PC-9 (cell line): Measurements from ENCODE around the gene RBM43. TPM values are rescaled to one million over a fixed set of nuclear protein-coding genes. Genes with fewer than 3 reads are reported as not detected.

Experiments
- BruUV-seq: library from RNA; stranded (reverse); fragments of 400-500 nt; replicated peaks from 2 replicates; lab custom pipeline; 2021; lab: Mats Ljungman, UMichigan
- CTCF ChIA-PET: fragments of 300-600 bp; sonication (Branson Sonifier 250); formaldehyde crosslinking; loops from one replicate; lab custom pipeline; 2022; ENCODE audit warnings: antibody characterized with exemption; lab: Charles Lee
- POLR2A ChIA-PET: fragments of 300-600 bp; sonication (Branson Sonifier 250); formaldehyde crosslinking; loops from one replicate; lab custom pipeline; 2022; ENCODE audit warnings: antibody characterized with exemption; ENCODE audit not compliant: unreplicated experiment; lab: Charles Lee
- DNase-seq, 2 experiments: peaks; one replicate each; pipeline versions ENCODE4 v3.0.0 to v3.0.0-alpha.2; 2015 to 2022; ENCODE audit warnings: mixed read lengths in 1 of 2
- H2AFZ ChIP-seq: fragments of 200-600 bp; sonication (generic); 2 replicates; pipeline ENCODE4 v1.8.1; 2017; ENCODE audit warnings: antibody characterized with exemption
- H3F3A ChIP-seq: fragments of 200-600 bp; sonication (generic); 2 replicates; pipeline ENCODE4 v1.8.1; 2017; ENCODE audit warnings: antibody characterized with exemption, mild to moderate bottlenecking, low read depth; ENCODE audit not compliant: insufficient read depth
- H3K27ac ChIP-seq: fragments of 200-600 bp; sonication (generic); 2 replicates; pipeline ENCODE4 v1.6.1; 2016; ENCODE audit warnings: mixed run types
- H3K27me3 ChIP-seq: fragments of 200-600 bp; sonication (generic); 2 replicates; pipeline ENCODE4 v1.6.1; 2016; ENCODE audit warnings: low read depth, mixed run types; ENCODE audit not compliant: insufficient read depth
- H3K36me3 ChIP-seq: fragments of 200-600 bp; sonication (generic); 2 replicates; pipeline ENCODE4 v1.6.1; 2016; ENCODE audit warnings: low read depth, mixed run types
- H3K4me1 ChIP-seq: fragments of 200-600 bp; sonication (generic); replicated peaks from 2 replicates; pipeline ENCODE4 v1.6.1; 2016; ENCODE audit warnings: mixed run types; ENCODE audit not compliant: insufficient read depth
- H3K4me2 ChIP-seq: fragments of 200-600 bp; sonication (generic); 2 replicates; pipeline ENCODE4 v1.6.1; 2017; ENCODE audit warnings: mixed run types
- H3K4me3 ChIP-seq: fragments of 200-600 bp; sonication (generic); 2 replicates; pipeline ENCODE4 v1.6.1; 2016; ENCODE audit warnings: mixed run types
- H3K79me2 ChIP-seq: fragments of 200-600 bp; sonication (generic); 2 replicates; pipeline ENCODE4 v1.6.1; 2017; ENCODE audit warnings: low read depth, mixed run types
- H3K9me2 ChIP-seq: fragments of 200-600 bp; sonication (generic); 2 replicates; pipeline ENCODE4 v1.8.1; 2017; ENCODE audit warnings: mild to moderate bottlenecking; ENCODE audit not compliant: insufficient read depth
- H3K9me3 ChIP-seq: fragments of 200-600 bp; sonication (generic); 2 replicates; pipeline ENCODE4 v1.8.1; 2016; ENCODE audit warnings: low read depth; ENCODE audit not compliant: insufficient read depth
- H4K20me1 ChIP-seq: fragments of 200-600 bp; sonication (generic); 2 replicates; pipeline ENCODE4 v1.8.1; 2017; ENCODE audit not compliant: insufficient read depth
- CTCF ChIP-seq: fragments of 200-600 bp; sonication (generic); conservative IDR thresholded peaks from 2 replicates; pipeline ENCODE4 v1.6.1; 2017; ENCODE audit warnings: mixed run types, antibody characterized with exemption, mild to moderate bottlenecking, moderate library complexity
- EZH2 ChIP-seq: fragments of 200-600 bp; sonication (generic); IDR thresholded peaks from 2 replicates; pipeline ENCODE4 v1.8.0; 2017; ENCODE audit warnings: antibody characterized with exemption, low read depth
- intact Hi-C: fragments of 100-400 bp; cut with micrococcal nuclease; formaldehyde crosslinking; loops from one replicate; pipeline ENCODE4 v1.10.0; 2022; ENCODE audit not compliant: unreplicated experiment
- total RNA-seq: library from RNA; stranded (reverse); gene quantifications from 2 replicates; pipeline ENCODE4 v1.2.3, GENCODE V29; 2021

The RBM43 gene
- total RNA-seq, 1 experiment from 2014 or later: 5.3 TPM

- Histone ChIP-seq H2AFZ (no peak overlapping the region), H3K9me2 (no peaks in the 10 kb centered on the region), H3K27ac (no peak overlapping the region), H3K4me2 (no peak overlapping the region), H3K27me3 (no peaks in the 10 kb centered on the region), H4K20me1 (no peaks in the 10 kb centered on the region), H3K4me1 (no peaks in the 10 kb centered on the region), H3F3A (no peaks in the 10 kb centered on the region), H3K79me2 (no peaks in the 10 kb centered on the region), H3K36me3 (no peaks in the 10 kb centered on the region), H3K4me3 (no peak overlapping the region), H3K9me3 (no peaks in the 10 kb centered on the region)
- intact Hi-C loops: no loop called here
- CTCF ChIA-PET: no interaction called here
- TF ChIP-seq CTCF (no peak), EZH2 (no peak)
- POLR2A ChIA-PET: no interaction called here
- no peak for DNase-seq
- BruUV-seq: no TSS peak
Observed at GRCh38 chr2:151247432-151247831, 14.2 kb downstream of the RBM43 start.

DNA sequence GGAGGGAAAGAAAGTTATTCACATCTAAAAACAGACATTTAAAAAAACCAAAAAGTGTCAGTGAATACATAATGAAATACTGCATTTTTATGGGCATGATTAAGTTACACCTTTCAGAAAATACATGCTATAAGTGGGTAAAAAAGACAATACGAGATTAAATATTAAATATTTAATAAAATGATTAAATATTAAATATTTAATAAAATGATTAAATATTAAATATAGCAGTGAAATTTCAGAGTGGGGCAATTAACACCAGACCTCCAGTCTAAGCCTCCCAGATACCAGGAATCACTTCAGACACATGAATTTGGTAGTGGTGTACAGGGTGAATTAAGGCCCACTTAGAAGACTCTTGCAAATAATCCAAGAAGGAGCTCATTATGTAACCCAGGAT lies 15.5 kb downstream of the RBM43 start:
- Histone ChIP-seq H3K9me3 (no peaks in the 10 kb centered on the region), H3K36me3 (no peaks in the 10 kb centered on the region), H3K9me2 (no peaks in the 10 kb centered on the region), H3K4me1 (no peaks in the 10 kb centered on the region), H4K20me1 (no peaks in the 10 kb centered on the region), H3K4me3 (no peak overlapping the region), H3K27me3 (no peaks in the 10 kb centered on the region), H2AFZ (no peak overlapping the region), H3K79me2 (no peaks in the 10 kb centered on the region), H3K27ac (no peak overlapping the region), H3K4me2 (no peak overlapping the region), H3F3A (no peaks in the 10 kb centered on the region)
- no TSS peak for BruUV-seq
- intact Hi-C loops: no loop called here
- ChIA-PET POLR2A (no interaction called here), CTCF (no interaction called here)
- DNase-seq: no peak
- TF ChIP-seq EZH2 (no peak), CTCF (no peak)

DNA sequence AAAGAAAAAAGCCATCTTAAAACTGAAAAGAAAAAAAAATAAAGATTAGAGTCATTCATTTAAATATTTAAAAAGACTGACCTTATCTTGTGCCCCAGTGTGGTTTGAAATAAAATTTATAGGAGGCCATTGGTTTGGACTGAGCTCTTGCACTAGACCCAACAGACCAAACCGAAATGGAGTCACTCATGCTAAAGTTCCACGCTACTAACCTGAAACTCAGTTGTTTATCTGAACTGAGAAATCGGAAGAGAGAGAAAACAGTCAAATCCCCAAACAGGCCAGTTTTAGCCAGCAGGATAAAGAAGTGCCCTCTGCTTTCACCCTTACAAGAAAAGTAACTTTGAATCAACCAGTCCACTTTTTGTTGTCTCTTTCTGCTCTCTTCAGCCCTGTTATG lies 18.2 kb downstream of the RBM43 start:
- H3K27ac ChIP-seq: no peak overlapping the region
- DNase-seq: no peak
- no peak overlapping the region for H3K4me3 ChIP-seq
- ChIA-PET CTCF (interaction anchor here (0.6 kb wide), 1 partner anchor 206 kb away, joined by 4 read pairs; no protein-coding TSS in a partner anchor), POLR2A (no interaction called here)
- no peak for TF ChIP-seq CTCF
- TF ChIP-seq EZH2: no peak
- H3K27me3 ChIP-seq: no peaks in the 10 kb centered on the region
- no peaks in the 10 kb centered on the region for H4K20me1 ChIP-seq
- H2AFZ ChIP-seq: no peak overlapping the region
- no peaks in the 10 kb centered on the region for H3K9me3 ChIP-seq
- BruUV-seq: no TSS peak
- H3K4me2 ChIP-seq: no peak overlapping the region
- no peaks in the 10 kb centered on the region for H3F3A ChIP-seq
- no peaks in the 10 kb centered on the region for H3K79me2 ChIP-seq
- no peaks in the 10 kb centered on the region for H3K4me1 ChIP-seq
- H3K9me2 ChIP-seq: no peaks in the 10 kb centered on the region
- no peaks in the 10 kb centered on the region for H3K36me3 ChIP-seq
- intact Hi-C loops: no loop called here
